Measurements from ENCODE around the gene SOWAHC.

DNA sequence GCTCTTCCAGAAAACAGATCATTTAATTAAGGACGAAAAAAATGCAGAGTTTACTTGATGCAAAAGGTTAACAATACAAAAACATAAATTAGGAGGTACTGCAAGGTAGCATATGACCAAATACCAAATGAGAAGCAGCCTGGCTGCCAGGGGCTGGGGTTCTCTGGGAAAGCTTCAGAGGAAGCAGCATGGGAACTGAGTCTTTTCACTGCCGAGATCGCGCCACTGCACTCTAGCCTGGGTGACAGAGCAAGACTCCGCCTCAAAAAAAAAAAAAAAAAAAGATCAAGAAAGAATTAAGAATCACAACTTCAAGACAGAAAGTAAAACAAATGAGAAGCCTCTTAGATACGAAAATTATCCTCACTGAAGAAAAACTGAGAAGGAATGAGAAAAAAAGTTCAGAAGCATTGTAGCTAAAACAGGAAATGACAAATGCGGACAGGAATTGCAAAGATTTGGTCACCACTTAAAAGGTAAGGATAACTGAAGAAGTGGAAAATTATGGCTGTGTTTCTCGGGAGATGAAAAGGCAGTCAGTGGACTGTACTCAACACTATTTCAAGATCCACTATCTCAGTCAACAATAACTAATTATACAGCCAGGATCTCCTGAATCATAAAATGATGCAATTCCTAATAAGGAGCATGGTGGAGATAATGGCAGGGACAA, 4.7 kb upstream of the SOWAHC start:
- TF ChIP-seq POLR2A (IDR thresholded peaks at IDR 0.05) (no peak), CTCF (IDR thresholded peaks at IDR 0.05) (no peak)

Data from body of pancreas (tissue), 4 donors.